Measurements from ENCODE around the gene ESYT2. TPM values are rescaled to one million over a fixed set of nuclear protein-coding genes. Genes with fewer than 3 reads are reported as not detected.
A peak's percentile ranks its signal among the peaks of the same experiment; 100 is the strongest.

Gene ESYT2
- total RNA-seq, 1 donor: 145 TPM

- Histone ChIP-seq H3K4me3 (ENCODE audit: low read length) (no peak overlapping the region), H3K9me3 (ENCODE audit: low read depth, low read length) (no peaks in the 10 kb centered on the region), H3K4me1 (ENCODE audit: insufficient read depth, low read length) (peaks cover 57% of the 10 kb centered on the region), H3K27me3 (ENCODE audit: insufficient read depth, low read length) (no peaks in the 10 kb centered on the region)
These were observed 7.9 kb downstream of the ESYT2 start for GRCh38 chr7:158821171-158822031.

GRCh38 chr7:158820656-158821055 lies 8.7 kb downstream of the ESYT2 start:
- no peak overlapping the region for H3K4me3 ChIP-seq (ENCODE audit: low read length)
- peaks cover 61% of the 10 kb centered on the region for H3K4me1 ChIP-seq (ENCODE audit: insufficient read depth, low read length)
- H3K27me3 ChIP-seq (ENCODE audit: insufficient read depth, low read length): no peaks in the 10 kb centered on the region

GRCh38 chr7:158819571-158820203 lies 9.6 kb downstream of the ESYT2 start:
- Histone ChIP-seq H3K9me3 (ENCODE audit: low read depth, low read length) (no peaks in the 10 kb centered on the region), H3K4me1 (ENCODE audit: insufficient read depth, low read length) (peaks cover 63% of the 10 kb centered on the region), H3K27me3 (ENCODE audit: insufficient read depth, low read length) (no peaks in the 10 kb centered on the region), H3K4me3 (ENCODE audit: low read length) (no peak overlapping the region)

More at GRCh38 chr7:158820656-158821055, 8.7 kb downstream of the ESYT2 start:
- H3K9me3 ChIP-seq (ENCODE audit: low read depth, low read length): no peaks in the 10 kb centered on the region

GRCh38 chr7:158818325-158819213 lies 10.7 kb downstream of the ESYT2 start:
- H3K4me1 ChIP-seq (ENCODE audit: insufficient read depth, low read length): peaks cover 60% of the 10 kb centered on the region
- peak overlapping the region; percentile 1 for H3K4me3 ChIP-seq (ENCODE audit: low read length)
- no peaks in the 10 kb centered on the region for H3K27me3 ChIP-seq (ENCODE audit: insufficient read depth, low read length)
- H3K9me3 ChIP-seq (ENCODE audit: low read depth, low read length): no peaks in the 10 kb centered on the region

GRCh38 chr7:158816995-158817394 lies 12.3 kb downstream of the ESYT2 start:
- Histone ChIP-seq H3K27me3 (ENCODE audit: insufficient read depth, low read length) (no peaks in the 10 kb centered on the region), H3K4me3 (ENCODE audit: low read length) (no peak overlapping the region), H3K4me1 (ENCODE audit: insufficient read depth, low read length) (peaks cover 65% of the 10 kb centered on the region), H3K9me3 (ENCODE audit: low read depth, low read length) (no peaks in the 10 kb centered on the region)

- Histone ChIP-seq H3K9me3 (ENCODE audit: low read depth, low read length) (no peaks in the 10 kb centered on the region), H3K27me3 (ENCODE audit: insufficient read depth, low read length) (no peaks in the 10 kb centered on the region), H3K4me3 (ENCODE audit: low read length) (no peak overlapping the region), H3K4me1 (ENCODE audit: insufficient read depth, low read length) (peaks cover 65% of the 10 kb centered on the region)
These were observed 13.0 kb downstream of the ESYT2 start for GRCh38 chr7:158816271-158816670.

GRCh38 chr7:158815800-158816128 lies 13.5 kb downstream of the ESYT2 start:
- H3K4me3 ChIP-seq (ENCODE audit: low read length): no peak overlapping the region
- H3K4me1 ChIP-seq (ENCODE audit: insufficient read depth, low read length): peaks cover 67% of the 10 kb centered on the region
- no peaks in the 10 kb centered on the region for H3K9me3 ChIP-seq (ENCODE audit: low read depth, low read length)
- H3K27me3 ChIP-seq (ENCODE audit: insufficient read depth, low read length): no peaks in the 10 kb centered on the region

GRCh38 chr7:158815083-158815799 lies 14.1 kb downstream of the ESYT2 start:
- H3K4me1 ChIP-seq (ENCODE audit: insufficient read depth, low read length): peaks cover 67% of the 10 kb centered on the region
- no peak overlapping the region for H3K4me3 ChIP-seq (ENCODE audit: low read length)
- no peaks in the 10 kb centered on the region for H3K9me3 ChIP-seq (ENCODE audit: low read depth, low read length)
- no peaks in the 10 kb centered on the region for H3K27me3 ChIP-seq (ENCODE audit: insufficient read depth, low read length)

- Histone ChIP-seq H3K27me3 (ENCODE audit: insufficient read depth, low read length) (no peaks in the 10 kb centered on the region), H3K4me3 (ENCODE audit: low read length) (no peak overlapping the region)
These were observed 14.7 kb downstream of the ESYT2 start for GRCh38 chr7:158814637-158815036.

GRCh38 chr7:158812684-158813083 lies 16.6 kb downstream of the ESYT2 start:
- no peaks in the 10 kb centered on the region for H3K9me3 ChIP-seq (ENCODE audit: low read depth, low read length)
- peaks cover 73% of the 10 kb centered on the region for H3K4me1 ChIP-seq (ENCODE audit: insufficient read depth, low read length)
- no peak overlapping the region for H3K4me3 ChIP-seq (ENCODE audit: low read length)
- H3K27me3 ChIP-seq (ENCODE audit: insufficient read depth, low read length): no peaks in the 10 kb centered on the region

More at GRCh38 chr7:158814637-158815036, 14.7 kb downstream of the ESYT2 start:
- Histone ChIP-seq H3K4me1 (ENCODE audit: insufficient read depth, low read length) (peaks cover 73% of the 10 kb centered on the region), H3K9me3 (ENCODE audit: low read depth, low read length) (no peaks in the 10 kb centered on the region)

- Histone ChIP-seq H3K4me3 (ENCODE audit: low read length) (no peak overlapping the region), H3K4me1 (ENCODE audit: insufficient read depth, low read length) (peaks cover 66% of the 10 kb centered on the region), H3K27me3 (ENCODE audit: insufficient read depth, low read length) (no peaks in the 10 kb centered on the region), H3K9me3 (ENCODE audit: low read depth, low read length) (no peaks in the 10 kb centered on the region)
These were observed 17.4 kb downstream of the ESYT2 start for GRCh38 chr7:158811894-158812293.

GRCh38 chr7:158811461-158811860 lies 17.8 kb downstream of the ESYT2 start:
- no peak overlapping the region for H3K4me3 ChIP-seq (ENCODE audit: low read length)
- peaks cover 64% of the 10 kb centered on the region for H3K4me1 ChIP-seq (ENCODE audit: insufficient read depth, low read length)
- no peaks in the 10 kb centered on the region for H3K27me3 ChIP-seq (ENCODE audit: insufficient read depth, low read length)
- H3K9me3 ChIP-seq (ENCODE audit: low read depth, low read length): no peaks in the 10 kb centered on the region

GRCh38 chr7:158810846-158811245 lies 18.5 kb downstream of the ESYT2 start:
- Histone ChIP-seq H3K9me3 (ENCODE audit: low read depth, low read length) (no peaks in the 10 kb centered on the region), H3K4me3 (ENCODE audit: low read length) (no peak overlapping the region), H3K4me1 (ENCODE audit: insufficient read depth, low read length) (peaks cover 58% of the 10 kb centered on the region), H3K27me3 (ENCODE audit: insufficient read depth, low read length) (no peaks in the 10 kb centered on the region)

GRCh38 chr7:158809596-158809995 lies 19.7 kb downstream of the ESYT2 start:
- Histone ChIP-seq H3K27me3 (ENCODE audit: insufficient read depth, low read length) (no peaks in the 10 kb centered on the region), H3K4me3 (ENCODE audit: low read length) (no peak overlapping the region), H3K9me3 (ENCODE audit: low read depth, low read length) (no peaks in the 10 kb centered on the region), H3K4me1 (ENCODE audit: insufficient read depth, low read length) (peaks cover 45% of the 10 kb centered on the region)

Data from mononuclear cell (primary cell).